Fibroblast of skin of scalp (primary cell): ENCODE results near the gene COL8A2.

Source experiments
- DNase-seq: peaks from one replicate; pipeline ENCODE4 v3.0.0-alpha.2; 2013

The COL8A2 gene

DNA sequence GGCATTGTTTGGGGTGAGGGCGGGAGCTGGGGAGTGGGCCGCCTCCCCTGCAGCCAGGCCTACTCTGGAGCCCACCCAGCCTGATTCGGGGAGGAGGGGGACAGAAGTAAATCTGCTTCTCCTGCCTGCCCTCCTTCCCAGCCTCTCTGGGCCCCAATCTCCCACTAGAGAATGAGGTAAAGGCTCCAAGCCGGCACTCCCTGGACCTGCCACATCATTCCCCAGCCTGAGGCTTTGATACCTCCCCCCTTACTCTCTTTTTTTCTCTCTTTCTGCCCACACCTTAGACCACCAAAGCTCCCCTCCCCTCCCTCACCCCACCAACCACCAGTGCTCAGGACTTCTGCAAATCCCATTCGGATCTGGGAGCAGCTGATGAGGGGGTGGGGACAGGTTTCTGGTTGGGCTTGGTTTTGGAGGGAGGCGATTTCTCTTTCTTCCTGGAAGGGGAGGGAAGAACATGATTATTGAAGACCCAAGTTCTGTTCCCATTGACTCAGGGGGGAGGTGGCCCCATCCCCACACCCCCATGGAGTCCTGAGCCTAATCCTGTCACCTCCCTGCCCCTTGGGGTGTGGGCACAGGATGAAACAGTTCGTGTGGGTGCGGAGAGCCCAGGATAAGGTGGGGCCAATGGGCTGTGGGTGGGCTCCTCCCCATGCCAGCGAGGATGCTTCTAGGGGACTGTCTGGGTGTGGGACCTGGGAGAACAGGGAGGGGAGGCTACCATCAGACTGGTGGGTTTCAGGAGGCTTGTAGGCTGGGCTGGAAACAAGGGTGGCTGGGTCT, 32.3 kb upstream of the COL8A2 start:
- DNase-seq = no peak

GRCh38 chr1:36156329-36157114, 31.5 kb upstream of the COL8A2 start:
- DNase-seq = peak; percentile 65

- DNase-seq = peak; percentile 89
Measured at GRCh38 chr1:36155408-36156328, 30.6 kb upstream of the COL8A2 start, which contains the start of gene MAP7D1. TSS of gene MAP7D1 (plus strand) at chr1:36156160. CDS start at chr1:36156418, 258 bp downstream.

DNA sequence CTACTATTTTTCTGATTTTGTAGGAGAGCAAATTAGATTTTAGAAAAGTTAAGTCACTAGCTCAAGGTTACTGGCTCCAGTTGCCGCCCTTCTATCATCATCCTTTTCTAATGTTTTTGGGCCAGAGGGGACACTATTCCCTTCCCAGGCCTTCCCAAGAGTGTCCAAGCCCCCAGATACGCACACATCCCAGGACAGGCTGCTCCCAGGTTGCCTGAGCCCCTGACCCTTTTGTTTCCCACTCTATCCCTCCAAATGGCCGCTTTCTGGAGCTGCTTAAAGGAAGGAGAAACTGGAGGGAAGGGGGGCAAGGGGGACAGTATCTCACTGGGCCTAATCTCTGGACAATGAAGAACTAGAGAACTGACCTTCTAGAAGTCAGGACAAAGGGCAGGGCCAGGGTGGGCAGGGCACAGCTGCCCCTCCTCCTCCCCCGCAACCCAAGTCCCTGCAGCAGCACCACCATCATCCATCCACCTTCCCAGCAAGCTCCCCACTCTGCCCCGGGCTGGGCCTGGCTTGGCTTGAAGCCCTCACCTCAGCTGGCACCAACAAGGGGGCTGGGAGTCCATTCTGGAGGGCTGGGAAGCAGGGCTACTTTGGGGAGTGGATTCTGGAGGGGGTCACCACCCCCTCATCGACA, 29.9 kb upstream of the COL8A2 start:
- no peak for DNase-seq

GRCh38 chr1:36154335-36154734, 29.3 kb upstream of the COL8A2 start:
- DNase-seq = no peak

- no peak for DNase-seq
Measured at GRCh38 chr1:36153476-36153875, 28.5 kb upstream of the COL8A2 start.

- peak; percentile 34 for DNase-seq
Measured at GRCh38 chr1:36151845-36152203, 26.8 kb upstream of the COL8A2 start.

DNA sequence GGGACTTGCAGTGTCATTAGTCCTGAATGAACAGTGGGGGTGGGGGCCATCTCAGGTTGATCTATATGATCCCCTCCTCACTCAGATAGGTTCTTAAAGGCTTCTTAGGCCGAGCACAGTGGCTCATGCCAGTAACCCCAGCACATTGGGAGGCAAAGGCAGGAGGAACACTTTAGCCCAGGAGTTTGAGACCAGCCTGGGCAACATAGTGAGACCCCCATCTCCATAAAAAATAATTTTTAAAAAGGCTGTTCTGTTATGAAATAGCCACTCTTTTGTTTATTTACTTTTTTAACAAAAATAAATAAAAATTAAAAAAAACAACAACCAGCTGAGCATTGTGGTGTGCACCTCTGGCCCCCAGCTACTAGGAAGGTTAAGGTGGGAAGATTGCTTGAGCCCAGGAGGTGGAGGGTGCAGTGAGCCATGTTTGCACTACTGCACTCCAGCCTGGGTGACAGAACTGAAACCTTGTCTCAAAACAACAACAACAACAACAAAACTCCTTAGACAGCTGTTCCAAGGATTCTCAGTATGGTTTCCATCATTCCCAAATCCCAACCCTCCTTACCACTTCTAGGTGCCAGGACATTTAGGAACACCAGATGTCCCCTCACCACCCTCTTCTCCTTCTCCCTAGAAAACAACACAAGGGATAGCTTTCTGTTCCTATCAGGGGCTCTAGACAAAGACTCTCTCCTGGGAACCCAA, 26.3 kb upstream of the COL8A2 start:
- DNase-seq = no peak

GRCh38 chr1:36150296-36151133, 25.5 kb upstream of the COL8A2 start:
- peak; percentile 96 for DNase-seq

GRCh38 chr1:36149973-36150295, 24.9 kb upstream of the COL8A2 start:
- DNase-seq = no peak

- DNase-seq = peak; percentile 100
Measured at GRCh38 chr1:36149237-36149972, 24.4 kb upstream of the COL8A2 start, which contains the start of gene TRAPPC3. TSS of gene TRAPPC3 (minus strand) at chr1:36149486. CDS start at chr1:36149378, 108 bp downstream.

- DNase-seq = no peak
Measured at GRCh38 chr1:36148821-36149236, 23.8 kb upstream of the COL8A2 start.

GRCh38 chr1:36144413-36144812, 19.4 kb upstream of the COL8A2 start:
- DNase-seq = no peak

DNA sequence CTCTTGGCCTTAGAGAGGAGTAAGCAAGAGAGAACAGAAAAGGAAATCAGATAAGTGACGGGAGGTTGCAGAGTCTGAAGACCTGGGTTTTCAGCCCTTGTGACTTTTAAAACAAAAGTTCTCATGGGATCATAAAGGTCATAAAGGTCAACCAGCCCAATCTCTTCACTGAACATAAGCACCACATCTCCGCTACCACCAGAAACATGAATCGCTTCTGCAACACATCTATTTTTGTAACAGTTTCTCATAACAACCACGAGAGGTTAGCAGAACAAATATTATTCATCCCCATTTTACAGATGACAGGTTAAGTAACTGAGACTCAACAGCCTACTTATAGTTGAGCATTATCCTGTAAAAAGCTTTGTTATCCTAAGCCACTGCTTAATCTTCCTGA, 18.4 kb upstream of the COL8A2 start:
- DNase-seq = no peak

DNA sequence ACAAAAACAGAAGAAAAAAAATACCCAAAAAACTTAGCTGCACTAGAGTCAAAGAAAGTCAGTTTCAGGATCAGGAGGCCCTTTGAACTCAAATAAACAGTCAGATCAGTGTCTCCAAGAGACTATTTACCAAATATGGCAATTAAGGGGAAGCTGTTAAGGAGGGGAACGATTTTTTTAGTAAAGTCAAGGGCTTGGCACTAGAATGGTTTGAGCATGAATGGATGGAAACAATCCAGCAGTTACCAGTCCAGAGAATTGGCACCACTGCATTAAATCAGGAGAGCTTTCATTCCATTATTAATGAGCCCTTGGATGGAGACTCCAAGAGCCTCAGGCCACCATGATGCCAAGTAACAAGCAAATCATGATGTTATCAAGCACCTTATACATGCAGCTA, 17.1 kb upstream of the COL8A2 start:
- no peak for DNase-seq

GRCh38 chr1:36139521-36139920, 14.5 kb upstream of the COL8A2 start:
- DNase-seq = no peak

- no peak for DNase-seq
Measured at GRCh38 chr1:36137776-36138175, 12.8 kb upstream of the COL8A2 start.

DNA sequence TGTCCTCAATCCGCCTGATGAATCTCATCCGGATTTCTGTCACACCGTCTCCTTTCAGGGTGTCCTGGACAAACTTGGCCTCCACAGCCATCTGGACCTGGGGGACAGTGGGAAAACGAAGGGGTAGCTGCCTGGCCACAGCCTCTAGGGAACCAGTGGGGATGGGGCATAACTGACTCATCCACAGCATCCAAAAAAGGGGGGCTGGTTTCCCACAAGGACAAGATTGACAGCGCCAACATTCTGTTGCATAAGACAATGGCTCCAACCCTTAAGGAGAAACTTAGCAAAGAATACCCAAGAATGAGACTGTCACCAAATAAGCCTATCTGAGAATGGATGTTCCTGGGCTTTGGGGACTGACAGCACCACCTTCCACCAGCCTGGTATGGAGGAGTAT, 12.2 kb upstream of the COL8A2 start:
- peak; percentile 36 for DNase-seq

GRCh38 chr1:36136535-36136934, 11.5 kb upstream of the COL8A2 start:
- DNase-seq = peak; percentile 91

DNA sequence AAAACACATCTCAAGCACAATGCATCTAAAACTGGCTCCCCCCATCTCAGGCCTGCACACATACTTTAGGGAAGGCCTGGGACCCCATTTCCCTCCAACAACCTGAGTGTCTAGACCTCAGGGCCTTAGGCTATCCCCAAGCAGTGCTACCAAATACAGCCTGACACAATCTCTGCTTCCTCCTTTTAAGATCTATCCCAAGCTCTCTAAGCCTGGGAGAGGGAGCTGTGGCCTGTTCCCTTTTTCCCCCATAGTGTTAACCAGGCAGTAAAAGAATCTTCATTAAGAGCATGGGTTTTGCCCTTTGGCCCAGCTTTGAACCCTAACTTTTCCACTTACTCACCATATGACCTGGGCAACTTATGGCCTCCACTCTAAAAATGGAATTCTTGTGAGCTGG, 10.8 kb upstream of the COL8A2 start:
- no peak for DNase-seq
